ENCODE measurements around the gene ACD.

DNA sequence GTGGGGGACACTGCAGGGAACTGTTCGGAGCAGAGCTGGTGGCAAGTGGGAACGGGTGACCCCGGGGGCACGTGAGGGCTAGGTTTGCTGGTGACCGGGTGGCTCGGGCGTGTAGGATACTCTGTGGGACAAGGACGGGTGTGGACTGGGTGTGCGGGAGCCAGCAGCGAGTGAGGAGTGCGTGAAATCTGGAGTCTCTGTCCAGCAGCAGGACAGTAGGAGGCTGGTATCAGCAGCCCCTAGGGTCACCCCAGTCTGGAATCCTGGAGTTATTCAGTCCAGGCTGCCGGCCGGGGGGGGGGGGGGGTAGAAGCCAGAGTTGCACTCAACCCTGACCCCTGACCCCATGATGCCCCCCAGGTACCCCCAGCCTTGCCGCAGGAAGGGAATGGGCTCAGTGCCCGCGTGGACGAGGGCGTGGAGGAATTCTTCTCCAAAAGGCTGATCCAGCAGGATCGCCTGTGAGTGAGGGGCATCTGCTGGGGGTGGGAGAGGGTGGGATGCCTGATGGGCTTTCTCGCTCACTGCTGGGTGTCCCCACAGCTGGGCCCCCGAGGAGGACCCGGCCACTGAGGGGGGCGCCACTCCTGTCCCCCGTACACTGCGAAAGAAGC lies 6.2 kb downstream of the ACD start:
- TF ChIP-seq, protein P1, sequence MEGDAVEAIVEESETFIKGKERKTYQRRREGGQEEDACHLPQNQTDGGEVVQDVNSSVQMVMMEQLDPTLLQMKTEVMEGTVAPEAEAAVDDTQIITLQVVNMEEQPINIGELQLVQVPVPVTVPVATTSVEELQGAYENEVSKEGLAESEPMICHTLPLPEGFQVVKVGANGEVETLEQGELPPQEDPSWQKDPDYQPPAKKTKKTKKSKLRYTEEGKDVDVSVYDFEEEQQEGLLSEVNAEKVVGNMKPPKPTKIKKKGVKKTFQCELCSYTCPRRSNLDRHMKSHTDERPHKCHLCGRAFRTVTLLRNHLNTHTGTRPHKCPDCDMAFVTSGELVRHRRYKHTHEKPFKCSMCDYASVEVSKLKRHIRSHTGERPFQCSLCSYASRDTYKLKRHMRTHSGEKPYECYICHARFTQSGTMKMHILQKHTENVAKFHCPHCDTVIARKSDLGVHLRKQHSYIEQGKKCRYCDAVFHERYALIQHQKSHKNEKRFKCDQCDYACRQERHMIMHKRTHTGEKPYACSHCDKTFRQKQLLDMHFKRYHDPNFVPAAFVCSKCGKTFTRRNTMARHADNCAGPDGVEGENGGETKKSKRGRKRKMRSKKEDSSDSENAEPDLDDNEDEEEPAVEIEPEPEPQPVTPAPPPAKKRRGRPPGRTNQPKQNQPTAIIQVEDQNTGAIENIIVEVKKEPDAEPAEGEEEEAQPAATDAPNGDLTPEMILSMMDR (IDR thresholded peaks at IDR 0.05): no peak
- no peak for TF ChIP-seq POLR2A (IDR thresholded peaks at IDR 0.05)
- TF ChIP-seq EP300 (IDR thresholded peaks at IDR 0.05): no peak
- TF ChIP-seq POLR2AphosphoS5 (IDR thresholded peaks at IDR 0.05): no peak

All from gastroesophageal sphincter (tissue), 3 donors.